Measurements from ENCODE around the gene MIER1.
A peak's percentile ranks its signal among the peaks of the same experiment; 100 is the strongest.
"Not testable (repeated sequence)": the region's sequence is repeated elsewhere in the genome, so short reads cannot be mapped to it uniquely, and the experiment has no call there.

The MIER1 gene

GRCh38 chr1:66924756-66925557 lies at the start of gene MIER1, which contains the start of gene DNAI4:
TSS of gene MIER1 (plus strand) at chr1:66924990. CDS start at chr1:66925029, 39 bp downstream.
TSS of gene DNAI4 (minus strand) at chr1:66924856. CDS start at chr1:66924831, 25 bp downstream.
- peak; percentile 96 for DNase-seq

- no peak for DNase-seq
Observed at GRCh38 chr1:66876664-66877063, 48.1 kb upstream of the MIER1 start.

GRCh38 chr1:66889030-66889429 lies 35.8 kb upstream of the MIER1 start:
- DNase-seq = no peak

- no peak for DNase-seq
Observed at GRCh38 chr1:66890621-66891020, 34.2 kb upstream of the MIER1 start.

- DNase-seq = no peak
Observed at GRCh38 chr1:66893712-66894111, 31.1 kb upstream of the MIER1 start.

GRCh38 chr1:66915203-66915602 lies 9.6 kb upstream of the MIER1 start:
- DNase-seq = not testable (repeated sequence)

GRCh38 chr1:66916320-66916719 lies 8.5 kb upstream of the MIER1 start:
- DNase-seq = no peak

GRCh38 chr1:66917476-66917875 lies 7.3 kb upstream of the MIER1 start:
- no peak for DNase-seq

GRCh38 chr1:66919063-66919462 lies 5.7 kb upstream of the MIER1 start:
- no peak for DNase-seq

- no peak for DNase-seq
Observed at GRCh38 chr1:66919828-66920227, 5.0 kb upstream of the MIER1 start.

- DNase-seq = no peak
Observed at GRCh38 chr1:66920543-66920942, 4.2 kb upstream of the MIER1 start.

GRCh38 chr1:66925558-66925910 lies 744 bp downstream of the MIER1 start:
- no peak for DNase-seq

GRCh38 chr1:66925944-66926343 lies 1.2 kb downstream of the MIER1 start:
- DNase-seq = no peak

GRCh38 chr1:66927528-66927927 lies 2.7 kb downstream of the MIER1 start:
- no peak for DNase-seq

GRCh38 chr1:66929146-66929688 lies 4.4 kb downstream of the MIER1 start:
- no peak for DNase-seq

GRCh38 chr1:66929691-66929998 lies 4.9 kb downstream of the MIER1 start:
- no peak for DNase-seq

GRCh38 chr1:66929999-66930822 lies 5.4 kb downstream of the MIER1 start:
- DNase-seq = peak; percentile 94

- no peak for DNase-seq
Observed at GRCh38 chr1:66930823-66931174, 6.0 kb downstream of the MIER1 start.

GRCh38 chr1:66931590-66931989 lies 6.8 kb downstream of the MIER1 start:
- no peak for DNase-seq

- no peak for DNase-seq
Observed at GRCh38 chr1:66932291-66932690, 7.5 kb downstream of the MIER1 start.

GRCh38 chr1:66933887-66934700 lies 9.3 kb downstream of the MIER1 start:
- no peak for DNase-seq

- no peak for DNase-seq
Observed at GRCh38 chr1:66937529-66938234, 12.9 kb downstream of the MIER1 start.

- no peak for DNase-seq
Observed at GRCh38 chr1:66938613-66939012, 13.8 kb downstream of the MIER1 start.

All from NCI-H510A (cell line).